ENCODE measurements around the gene PGGT1B.

PGGT1B gene

DNA sequence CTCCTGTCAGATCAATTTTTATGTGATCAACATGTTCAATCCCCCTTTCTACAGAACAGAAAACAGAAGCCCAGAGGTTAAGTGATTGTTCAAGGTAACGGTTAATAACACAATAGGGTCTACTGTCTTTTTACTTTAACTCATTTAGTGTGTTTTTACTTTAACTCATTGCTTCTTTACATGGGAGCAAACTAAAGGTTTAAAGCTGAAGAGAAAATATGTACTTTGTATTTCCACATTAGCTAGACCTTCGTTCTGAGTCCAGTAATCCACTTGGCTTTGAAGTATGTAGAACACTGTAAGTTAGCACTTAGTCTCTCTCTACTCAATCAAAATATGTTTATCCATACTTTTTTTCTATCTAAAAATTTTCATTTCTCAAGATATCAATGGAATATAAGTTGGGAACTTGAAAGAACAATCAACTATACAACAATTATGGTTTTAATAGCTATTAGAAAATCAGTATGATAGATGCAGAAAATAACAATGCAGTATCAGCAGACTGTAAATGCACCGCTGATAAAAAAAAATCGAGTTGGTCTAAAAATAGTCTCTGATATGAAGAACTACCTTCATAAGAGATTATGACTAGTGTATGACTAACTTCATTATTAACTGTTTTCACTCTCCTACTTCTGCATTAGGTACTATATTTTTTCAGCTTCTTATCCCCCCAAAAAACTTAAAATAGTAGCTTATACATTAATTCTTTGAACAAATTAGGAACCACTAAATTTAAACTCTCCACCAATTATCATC is 20.6 kb downstream of the PGGT1B start:
- Histone ChIP-seq H2AFZ (ENCODE audit: low read length) (no peak overlapping the region), H4K20me1 (ENCODE audit: insufficient read depth, low read length) (no peaks in the 10 kb centered on the region), H3K4me2 (ENCODE audit: low read length) (no peak overlapping the region), H3K9ac (ENCODE audit: low read length) (no peak overlapping the region), H3F3A (ENCODE audit: insufficient read depth, low read length) (no peaks in the 10 kb centered on the region), H3K27ac (ENCODE audit: low read depth, low read length, poor library complexity, severe bottlenecking) (no peak overlapping the region), H3K9me3 (ENCODE audit: low read length) (no peaks in the 10 kb centered on the region), H3K9me2 (ENCODE audit: low read depth, low read length) (no peaks in the 10 kb centered on the region), H3K27me3 (ENCODE audit: insufficient read depth, low read length) (no peaks in the 10 kb centered on the region), H3K36me3 (ENCODE audit: insufficient read depth, low read length) (peaks cover 38% of the 10 kb centered on the region), H3K79me2 (ENCODE audit: insufficient read depth, low read length) (peaks cover 4% of the 10 kb centered on the region; the same call in 1 of the 2 replicates), H3K4me1 (ENCODE audit: insufficient read depth, low read length, severe bottlenecking) (no peaks in the 10 kb centered on the region), H3K4me3 (ENCODE audit: low read depth, low read length, poor library complexity, severe bottlenecking) (no peak overlapping the region)
- TF ChIP-seq, protein P1, sequence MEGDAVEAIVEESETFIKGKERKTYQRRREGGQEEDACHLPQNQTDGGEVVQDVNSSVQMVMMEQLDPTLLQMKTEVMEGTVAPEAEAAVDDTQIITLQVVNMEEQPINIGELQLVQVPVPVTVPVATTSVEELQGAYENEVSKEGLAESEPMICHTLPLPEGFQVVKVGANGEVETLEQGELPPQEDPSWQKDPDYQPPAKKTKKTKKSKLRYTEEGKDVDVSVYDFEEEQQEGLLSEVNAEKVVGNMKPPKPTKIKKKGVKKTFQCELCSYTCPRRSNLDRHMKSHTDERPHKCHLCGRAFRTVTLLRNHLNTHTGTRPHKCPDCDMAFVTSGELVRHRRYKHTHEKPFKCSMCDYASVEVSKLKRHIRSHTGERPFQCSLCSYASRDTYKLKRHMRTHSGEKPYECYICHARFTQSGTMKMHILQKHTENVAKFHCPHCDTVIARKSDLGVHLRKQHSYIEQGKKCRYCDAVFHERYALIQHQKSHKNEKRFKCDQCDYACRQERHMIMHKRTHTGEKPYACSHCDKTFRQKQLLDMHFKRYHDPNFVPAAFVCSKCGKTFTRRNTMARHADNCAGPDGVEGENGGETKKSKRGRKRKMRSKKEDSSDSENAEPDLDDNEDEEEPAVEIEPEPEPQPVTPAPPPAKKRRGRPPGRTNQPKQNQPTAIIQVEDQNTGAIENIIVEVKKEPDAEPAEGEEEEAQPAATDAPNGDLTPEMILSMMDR (IDR thresholded peaks at IDR 0.05; ENCODE audit: low read length) = no peak
- no peak for TF ChIP-seq EZH2 (IDR thresholded peaks at IDR 0.05; ENCODE audit: borderline replicate concordance, low read length)

DNA sequence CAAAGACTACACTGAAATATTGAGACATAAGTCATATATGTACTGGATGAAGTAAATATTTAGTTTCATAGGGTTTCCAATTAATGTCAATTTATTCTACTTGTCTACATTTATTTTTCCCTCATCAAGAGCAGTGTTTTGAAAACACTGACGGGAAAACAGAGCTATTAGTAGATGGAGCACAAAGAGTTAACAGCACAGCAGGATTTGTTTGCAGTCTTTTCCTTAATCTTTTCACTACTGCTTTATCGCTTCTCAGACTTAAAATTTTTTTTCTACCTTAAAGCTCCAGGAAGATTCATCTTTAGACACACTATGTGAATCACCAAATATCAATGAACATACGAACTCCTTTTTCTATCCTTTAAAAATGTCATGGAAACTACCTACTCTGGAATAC is 25.6 kb downstream of the PGGT1B start:
- Histone ChIP-seq H3K9ac (ENCODE audit: low read length) (no peak overlapping the region), H3F3A (ENCODE audit: insufficient read depth, low read length) (no peaks in the 10 kb centered on the region), H3K36me3 (ENCODE audit: insufficient read depth, low read length) (peaks cover 72% of the 10 kb centered on the region), H3K9me2 (ENCODE audit: low read depth, low read length) (no peaks in the 10 kb centered on the region), H3K4me1 (ENCODE audit: insufficient read depth, low read length, severe bottlenecking) (no peaks in the 10 kb centered on the region), H2AFZ (ENCODE audit: low read length) (no peak overlapping the region), H4K20me1 (ENCODE audit: insufficient read depth, low read length) (no peaks in the 10 kb centered on the region), H3K4me2 (ENCODE audit: low read length) (no peak overlapping the region), H3K79me2 (ENCODE audit: insufficient read depth, low read length) (no peaks in the 10 kb centered on the region), H3K27me3 (ENCODE audit: insufficient read depth, low read length) (no peaks in the 10 kb centered on the region), H3K4me3 (ENCODE audit: low read depth, low read length, poor library complexity, severe bottlenecking) (no peak overlapping the region), H3K27ac (ENCODE audit: low read depth, low read length, poor library complexity, severe bottlenecking) (no peak overlapping the region), H3K9me3 (ENCODE audit: low read length) (no peaks in the 10 kb centered on the region)
- TF ChIP-seq, protein P1 (IDR thresholded peaks at IDR 0.05; ENCODE audit: low read length) = no peak
- no peak for TF ChIP-seq EZH2 (IDR thresholded peaks at IDR 0.05; ENCODE audit: borderline replicate concordance, low read length)

DNA sequence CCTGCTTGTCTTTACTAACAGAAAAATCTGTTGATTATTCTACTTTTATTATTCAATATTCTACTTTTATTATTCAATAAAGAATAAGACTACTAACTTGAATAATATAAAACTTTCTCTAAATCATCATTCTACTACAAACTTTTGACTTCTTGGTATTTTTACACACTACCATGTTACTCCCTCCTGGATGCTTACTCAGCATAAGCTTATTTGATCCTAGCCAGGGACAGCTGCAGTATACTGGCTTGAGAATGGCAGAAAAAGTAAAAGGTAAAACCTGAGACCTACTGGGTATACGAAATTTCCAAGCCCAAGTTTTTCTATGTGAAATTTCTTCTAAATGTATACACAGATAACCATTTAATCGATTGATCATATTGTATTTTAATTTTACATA is 26.1 kb downstream of the PGGT1B start:
- no peak overlapping the region for H3K9ac ChIP-seq (ENCODE audit: low read length)
- no peak overlapping the region for H3K4me2 ChIP-seq (ENCODE audit: low read length)
- no peaks in the 10 kb centered on the region for H3F3A ChIP-seq (ENCODE audit: insufficient read depth, low read length)
- no peaks in the 10 kb centered on the region for H3K9me3 ChIP-seq (ENCODE audit: low read length)
- no peaks in the 10 kb centered on the region for H3K79me2 ChIP-seq (ENCODE audit: insufficient read depth, low read length)
- H3K36me3 ChIP-seq (ENCODE audit: insufficient read depth, low read length) = peaks cover 75% of the 10 kb centered on the region
- TF ChIP-seq, protein P1 (IDR thresholded peaks at IDR 0.05; ENCODE audit: low read length) = no peak
- TF ChIP-seq EZH2 (IDR thresholded peaks at IDR 0.05; ENCODE audit: borderline replicate concordance, low read length) = no peak
- H3K27ac ChIP-seq (ENCODE audit: low read depth, low read length, poor library complexity, severe bottlenecking) = no peak overlapping the region
- H4K20me1 ChIP-seq (ENCODE audit: insufficient read depth, low read length) = no peaks in the 10 kb centered on the region
- no peak overlapping the region for H2AFZ ChIP-seq (ENCODE audit: low read length)
- no peaks in the 10 kb centered on the region for H3K4me1 ChIP-seq (ENCODE audit: insufficient read depth, low read length, severe bottlenecking)
- H3K27me3 ChIP-seq (ENCODE audit: insufficient read depth, low read length) = no peaks in the 10 kb centered on the region
- H3K4me3 ChIP-seq (ENCODE audit: low read depth, low read length, poor library complexity, severe bottlenecking) = no peak overlapping the region
- H3K9me2 ChIP-seq (ENCODE audit: low read depth, low read length) = no peaks in the 10 kb centered on the region

All from OCI-LY1 (cell line).